SIG-M5 treated with dmso at 0.1 percent for 504 hours (cell line): ENCODE measurements around the gene SLIT3.

ENCODE experiments used
- DNase-seq: peaks from one replicate; lab custom pipeline; 2025; ENCODE audit not compliant: unreplicated experiment; lab: John Stamatoyannopoulos, UW

SLIT3 gene

DNA sequence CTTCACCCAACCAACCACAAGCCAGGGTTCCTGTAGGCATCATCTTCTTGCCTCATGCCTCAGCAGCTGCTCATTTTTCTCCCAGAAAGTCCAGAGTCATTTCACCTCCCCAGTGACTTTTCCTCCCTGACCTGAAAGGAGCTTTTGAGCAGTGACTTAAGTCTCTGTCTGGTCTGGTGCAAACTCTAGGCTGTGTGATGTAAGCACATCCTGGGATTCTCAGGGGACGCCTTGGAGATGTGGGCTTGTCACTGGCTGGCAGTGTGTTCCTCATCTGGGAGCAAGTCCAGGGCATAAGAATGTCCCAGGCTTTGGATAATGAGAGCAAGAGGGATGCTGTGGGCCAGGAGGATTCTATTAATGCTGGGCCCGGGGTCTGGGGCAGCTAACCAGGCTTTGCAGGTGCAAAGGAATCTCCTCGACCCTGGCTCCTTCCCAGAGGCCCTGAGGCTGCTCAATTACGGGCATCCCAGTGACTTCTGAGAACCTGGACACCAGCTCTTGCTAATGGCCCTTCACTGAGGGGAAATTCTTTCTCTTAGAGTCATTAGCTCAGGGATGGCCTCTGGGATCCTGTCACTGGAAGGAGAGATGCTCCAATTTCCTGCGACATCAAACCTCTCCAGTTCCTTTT lies 510.8 kb downstream of the SLIT3 start:
- DNase-seq = no peak

GRCh38 chr5:168788786-168789185 lies 512.2 kb downstream of the SLIT3 start:
- no peak for DNase-seq

DNA sequence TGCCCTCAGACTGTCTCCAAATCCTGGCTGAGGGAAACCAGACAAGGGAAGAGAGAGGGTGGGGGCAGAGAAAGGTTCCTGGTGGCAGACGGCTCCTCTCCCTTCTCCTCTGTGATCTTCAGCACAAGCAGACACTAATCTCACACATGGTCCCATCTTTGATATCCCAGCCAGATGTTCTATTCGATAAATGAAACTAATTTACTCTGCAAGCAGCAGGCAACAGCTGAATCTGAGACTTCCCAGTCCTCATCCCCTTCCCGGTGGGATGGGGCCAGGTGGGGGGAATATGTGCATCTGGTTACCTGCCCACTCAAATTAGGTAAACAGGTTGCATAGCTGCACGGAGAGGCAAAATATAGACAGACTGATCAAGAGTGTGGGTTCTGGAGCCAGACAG lies 512.8 kb downstream of the SLIT3 start:
- DNase-seq = no peak

GRCh38 chr5:168786147-168786546 lies 514.8 kb downstream of the SLIT3 start:
- no peak for DNase-seq

DNA sequence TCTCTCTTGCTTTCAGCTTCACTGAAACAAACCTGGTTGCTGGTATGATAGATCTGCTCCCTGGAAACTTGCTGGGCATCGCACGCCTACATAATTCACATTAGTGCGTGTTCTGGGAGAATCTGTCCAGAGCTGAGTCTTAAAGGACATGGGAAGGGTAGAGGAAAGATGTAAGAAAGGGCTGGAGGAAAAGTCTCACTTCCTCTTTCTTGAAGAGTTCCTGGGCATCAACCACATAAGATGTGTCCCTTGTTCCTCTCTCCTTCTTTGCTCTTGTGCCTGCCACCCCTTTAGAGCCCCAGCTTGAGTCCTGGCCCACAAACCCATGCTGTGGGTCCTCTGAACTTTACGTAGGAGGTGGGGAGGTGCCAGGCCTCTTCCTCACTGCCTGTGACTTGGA lies 516.5 kb downstream of the SLIT3 start:
- DNase-seq = peak; percentile 41

GRCh38 chr5:168781941-168782571 lies 518.9 kb downstream of the SLIT3 start:
- no peak for DNase-seq

- no peak for DNase-seq
Observed at GRCh38 chr5:168780888-168781287, 520.1 kb downstream of the SLIT3 start.

DNA sequence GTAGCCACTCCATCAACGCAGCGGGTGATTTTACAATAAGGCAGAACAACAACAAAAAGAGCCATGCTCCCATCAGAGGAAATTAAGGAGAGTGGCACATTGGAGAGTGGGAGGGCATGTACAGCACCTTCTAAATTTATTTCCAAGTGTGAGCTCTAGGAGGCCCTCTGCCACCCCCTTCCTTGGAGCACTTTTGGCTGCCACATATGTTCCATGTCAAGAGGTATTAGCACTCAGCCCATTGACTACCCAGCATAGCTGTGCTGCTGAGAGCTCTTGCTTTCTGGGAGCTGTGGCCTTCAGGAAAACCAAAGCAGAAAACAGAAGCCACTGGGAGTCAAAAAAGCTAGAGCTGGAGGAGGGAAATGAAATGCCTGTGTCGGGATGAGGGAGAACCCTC lies 521.6 kb downstream of the SLIT3 start:
- DNase-seq = no peak

GRCh38 chr5:168778536-168778935 lies 522.4 kb downstream of the SLIT3 start:
- no peak for DNase-seq

DNA sequence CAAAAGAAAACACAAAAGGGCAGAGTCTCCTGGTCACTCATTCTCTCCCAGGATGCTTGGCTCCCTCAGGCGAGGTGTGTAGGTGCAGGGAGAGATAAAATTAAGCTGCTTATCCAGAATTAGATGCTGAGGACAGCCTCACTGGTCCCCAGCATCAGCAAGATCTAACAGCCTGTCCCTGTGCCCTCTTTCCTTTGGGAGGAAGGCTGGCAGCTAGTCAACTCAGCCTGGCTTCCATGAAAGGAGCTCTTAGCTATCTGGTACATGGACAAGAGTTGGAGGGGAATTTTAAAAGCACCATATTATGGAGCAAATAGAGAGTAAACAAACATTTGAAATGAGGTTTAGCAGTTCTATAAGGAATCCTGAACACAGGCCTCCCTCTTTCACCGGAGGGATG lies 523.3 kb downstream of the SLIT3 start:
- no peak for DNase-seq

DNA sequence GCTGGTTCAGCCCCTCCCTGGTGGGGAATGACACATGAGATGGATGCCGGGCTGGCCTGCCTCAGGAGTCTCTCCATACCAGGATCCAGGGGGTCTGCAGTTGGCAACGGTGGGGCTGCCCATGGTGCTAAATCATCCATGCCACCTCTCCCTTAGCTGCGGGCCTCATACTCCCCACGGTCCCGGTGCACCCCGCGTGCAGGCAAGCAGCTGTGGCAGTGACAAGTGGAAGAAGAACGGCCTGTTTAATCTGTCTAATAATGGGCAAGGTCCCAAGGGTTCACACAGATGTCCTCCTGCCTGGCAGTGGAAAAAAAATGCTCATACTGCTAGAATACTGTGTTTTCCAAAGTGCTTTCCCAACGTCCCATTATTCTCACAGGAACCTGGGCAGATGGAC lies 524.9 kb downstream of the SLIT3 start:
- no peak for DNase-seq

- DNase-seq = no peak
Observed at GRCh38 chr5:168773226-168773625, 527.7 kb downstream of the SLIT3 start.

GRCh38 chr5:168772316-168772961 lies 528.5 kb downstream of the SLIT3 start:
- DNase-seq = no peak

DNA sequence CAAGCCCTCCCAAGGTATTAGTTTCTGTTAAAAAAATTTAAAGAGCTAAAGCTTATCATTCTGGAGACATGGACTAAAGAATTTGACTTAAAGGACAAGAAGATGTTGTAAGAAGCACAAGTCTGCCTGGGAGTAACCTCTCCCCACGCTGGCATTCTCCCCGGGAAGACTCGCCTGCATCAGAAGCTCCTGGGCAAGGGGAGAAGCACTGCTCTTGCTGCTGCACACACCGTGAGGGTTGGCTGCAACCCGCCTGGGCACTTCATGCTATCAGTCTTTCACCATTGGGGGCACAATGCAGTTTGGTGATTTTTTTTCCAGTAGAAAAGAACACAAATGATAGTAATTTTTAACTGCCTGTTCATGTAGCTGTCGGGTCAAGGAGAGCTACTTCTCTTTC lies 529.3 kb downstream of the SLIT3 start:
- no peak for DNase-seq

- no peak for DNase-seq
Observed at GRCh38 chr5:168770996-168771395, 529.9 kb downstream of the SLIT3 start.

- DNase-seq = no peak
Observed at GRCh38 chr5:168770036-168770498, 530.9 kb downstream of the SLIT3 start.

GRCh38 chr5:168768172-168768571 lies 532.8 kb downstream of the SLIT3 start:
- no peak for DNase-seq

GRCh38 chr5:168766426-168766700 lies 534.6 kb downstream of the SLIT3 start:
- no peak for DNase-seq

DNA sequence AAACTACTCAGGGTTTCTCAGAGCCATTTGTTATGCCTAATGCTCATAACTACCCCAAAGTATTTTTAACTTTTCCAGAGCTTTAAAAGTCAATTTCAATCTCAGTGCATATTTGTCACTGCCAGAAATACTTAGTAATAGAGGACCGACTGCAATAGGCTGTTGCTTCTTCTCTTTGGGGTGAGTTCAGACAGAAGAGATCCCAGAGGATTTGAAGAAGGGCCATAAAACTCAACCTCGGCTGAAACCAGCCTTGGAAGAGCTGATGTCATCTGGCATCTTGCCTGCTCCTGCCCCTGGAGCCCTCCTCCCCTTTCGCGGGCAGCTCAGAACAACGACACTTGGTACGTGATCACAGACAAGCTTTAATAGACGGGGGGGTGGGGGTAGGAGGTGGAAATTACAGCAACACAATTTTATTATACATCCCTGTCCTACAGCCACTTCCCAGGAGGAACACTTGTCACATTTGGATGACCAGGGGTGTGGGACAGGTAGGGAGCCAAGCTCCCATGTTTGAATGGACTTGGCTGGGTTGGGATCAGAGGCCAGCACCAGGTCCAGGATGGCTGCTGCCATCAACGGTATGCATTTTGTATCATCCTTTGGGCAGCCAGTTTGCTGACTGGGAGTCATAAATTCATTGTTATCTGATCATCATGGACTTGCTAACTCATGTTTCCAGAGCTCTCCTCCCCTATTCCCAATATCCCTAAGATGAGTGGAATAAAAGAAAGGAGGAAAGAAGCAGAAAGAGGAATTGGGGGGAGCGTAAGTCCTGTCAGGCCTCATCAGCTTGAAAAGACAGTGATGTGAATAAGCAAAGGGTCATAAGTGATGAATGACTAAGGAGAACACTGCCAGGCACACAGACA lies 535.2 kb downstream of the SLIT3 start:
- DNase-seq = no peak

- no peak for DNase-seq
Observed at GRCh38 chr5:168765086-168765550, 535.8 kb downstream of the SLIT3 start.
